Measurements from ENCODE around the gene DMRTC2.

DMRTC2 gene

DNA sequence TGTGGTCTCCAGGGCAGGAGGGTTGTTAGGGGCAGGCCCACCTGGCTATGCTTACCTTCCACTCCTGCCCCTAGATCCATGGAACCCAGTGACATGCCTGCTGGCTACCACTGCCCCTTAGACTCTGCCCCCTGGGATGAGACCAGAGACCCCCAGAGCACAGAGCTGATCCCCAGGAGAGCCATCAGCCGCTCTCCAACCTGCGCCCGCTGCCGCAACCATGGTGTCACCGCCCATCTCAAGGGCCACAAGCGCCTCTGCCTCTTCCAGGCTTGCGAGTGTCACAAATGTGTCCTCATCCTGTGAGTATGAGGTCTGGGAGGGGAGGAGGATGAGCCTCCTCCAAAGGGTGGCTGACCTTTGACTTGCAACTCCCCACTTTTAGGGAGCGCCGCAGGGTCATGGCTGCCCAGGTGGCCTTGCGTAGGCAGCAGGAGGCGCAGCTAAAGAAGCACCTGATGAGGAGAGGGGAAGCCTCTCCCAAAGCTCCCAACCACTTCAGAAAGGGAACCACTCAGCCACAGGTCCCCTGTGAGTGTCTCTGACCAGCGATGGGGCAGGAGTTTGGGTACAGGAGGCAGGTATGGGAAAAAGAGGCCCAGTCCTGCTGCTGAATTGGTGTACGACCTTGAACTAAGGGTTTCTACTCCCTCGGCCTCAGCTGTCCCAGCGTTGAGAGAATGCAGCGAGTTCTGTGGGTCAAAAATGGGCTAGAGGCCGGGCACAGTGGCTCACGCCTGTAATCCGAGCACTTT, 2.7 kb downstream of the DMRTC2 start:
- DNase-seq = no peak

DNA sequence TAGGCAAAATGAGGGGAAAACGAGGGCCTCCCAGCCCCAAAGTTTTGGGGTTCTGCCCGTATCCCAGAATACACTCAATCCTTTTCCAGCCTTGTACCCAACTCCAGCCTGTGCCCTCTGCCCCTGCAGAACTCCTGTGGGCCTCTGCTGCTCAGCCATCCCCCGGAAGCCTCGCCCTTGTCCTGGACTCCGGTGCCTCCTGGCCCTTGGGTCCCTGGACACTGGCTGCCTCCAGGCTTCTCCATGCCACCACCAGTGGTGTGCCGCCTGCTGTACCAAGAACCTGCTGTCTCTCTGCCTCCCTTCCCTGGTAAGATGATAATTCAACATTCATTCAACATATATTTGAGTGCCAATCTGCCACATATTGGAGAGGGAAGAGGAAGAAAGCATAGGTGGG, 3.8 kb downstream of the DMRTC2 start:
- DNase-seq = no peak

DNA sequence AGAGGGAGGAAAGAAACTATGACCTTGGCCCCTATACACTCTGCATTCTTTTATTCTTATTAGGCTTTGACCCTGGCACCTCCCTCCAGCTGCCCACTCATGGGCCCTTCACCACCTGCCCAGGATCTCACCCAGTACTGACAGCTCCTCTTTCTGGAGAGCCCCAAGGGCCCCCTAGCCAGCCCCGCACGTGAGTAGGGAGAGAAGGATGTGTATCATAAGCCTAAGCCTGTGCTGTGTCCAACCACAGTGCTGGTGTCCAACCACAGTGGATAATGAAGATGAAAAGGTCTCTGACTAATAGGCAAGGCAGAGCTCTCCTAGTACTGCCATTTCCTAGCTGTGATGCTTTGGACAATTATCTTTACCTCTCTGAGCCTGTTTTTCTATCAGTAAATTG, 4.2 kb downstream of the DMRTC2 start:
- no peak for DNase-seq

DNA sequence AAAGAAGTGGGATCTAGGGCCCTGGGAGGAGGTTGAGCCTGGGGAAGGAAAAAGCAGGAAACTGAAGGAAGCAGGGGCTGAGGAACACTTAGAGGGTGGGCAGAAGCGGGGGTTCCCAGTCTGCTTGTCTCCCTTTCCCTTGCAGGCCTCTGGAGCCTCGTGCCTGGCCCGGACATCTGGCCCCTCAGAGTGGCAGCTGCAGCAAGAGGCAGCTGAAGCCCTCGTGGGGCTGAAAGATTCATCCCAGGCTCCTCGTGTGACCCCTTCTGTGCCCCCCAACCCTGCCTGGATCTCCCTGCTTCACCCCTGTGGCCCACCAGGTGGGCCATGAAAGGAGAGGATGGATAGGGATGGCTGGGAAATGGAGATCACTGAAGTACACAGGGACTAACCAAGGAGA, 5.5 kb downstream of the DMRTC2 start:
- no peak for DNase-seq

DNA sequence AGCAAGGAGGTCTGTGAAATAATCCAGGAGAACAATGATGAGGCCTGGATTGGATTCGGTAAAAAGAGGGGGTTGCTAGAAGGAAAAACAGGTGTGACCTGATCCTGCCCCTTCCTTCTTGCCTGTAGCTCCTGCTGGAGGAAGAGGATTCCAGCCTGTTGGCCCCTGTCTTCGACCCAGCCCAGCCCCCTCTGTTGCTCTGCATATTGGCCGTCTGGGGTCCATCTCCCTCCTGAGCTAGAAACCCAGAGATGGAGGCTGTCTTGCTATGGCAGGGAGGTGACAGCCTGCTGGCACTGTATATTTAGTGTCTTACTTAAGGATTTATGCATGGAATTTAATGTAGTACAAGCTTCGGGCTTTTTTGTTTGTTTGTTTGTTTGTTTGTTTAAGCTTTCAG, 6.6 kb downstream of the DMRTC2 start:
- no peak for DNase-seq

DNA sequence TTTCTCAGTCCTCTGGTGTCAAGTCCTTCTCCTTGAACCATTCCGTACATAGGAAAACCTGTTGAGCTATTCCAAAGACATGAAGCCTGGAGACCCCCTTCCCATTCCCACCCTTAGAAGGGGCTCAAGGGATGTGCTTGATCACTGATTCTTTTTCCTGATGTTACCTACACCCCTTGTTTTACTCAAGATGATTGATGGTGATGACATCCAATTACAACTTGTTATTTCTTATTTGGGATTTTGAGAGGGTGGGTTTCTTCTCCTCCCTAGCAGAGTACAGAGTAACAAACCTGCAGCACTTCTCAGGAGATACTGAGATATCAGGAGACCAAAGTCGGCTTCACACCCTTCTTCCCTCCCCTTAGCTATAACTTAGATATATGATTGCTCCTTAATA, 8.5 kb downstream of the DMRTC2 start:
- DNase-seq = no peak

DNA sequence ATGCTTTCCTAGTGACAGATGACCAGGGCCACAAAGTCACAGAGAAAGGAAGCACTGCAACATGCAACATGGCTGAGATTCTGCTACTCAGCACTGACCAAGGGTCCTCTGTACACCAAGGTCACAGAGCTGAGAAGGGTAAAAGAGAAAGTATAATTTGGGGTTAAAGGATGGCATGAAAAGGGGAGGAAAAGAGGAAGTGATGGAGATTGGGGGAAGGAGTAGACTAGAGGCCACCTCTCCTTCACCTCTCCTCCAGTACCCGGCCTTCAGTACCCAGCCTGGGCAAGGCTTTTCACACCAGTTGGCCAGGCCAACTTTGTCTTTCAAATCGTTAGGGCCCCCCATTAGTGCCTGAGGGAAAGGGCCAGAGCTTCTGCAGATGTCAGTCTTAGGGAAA, 8.9 kb downstream of the DMRTC2 start:
- DNase-seq = no peak

DNA sequence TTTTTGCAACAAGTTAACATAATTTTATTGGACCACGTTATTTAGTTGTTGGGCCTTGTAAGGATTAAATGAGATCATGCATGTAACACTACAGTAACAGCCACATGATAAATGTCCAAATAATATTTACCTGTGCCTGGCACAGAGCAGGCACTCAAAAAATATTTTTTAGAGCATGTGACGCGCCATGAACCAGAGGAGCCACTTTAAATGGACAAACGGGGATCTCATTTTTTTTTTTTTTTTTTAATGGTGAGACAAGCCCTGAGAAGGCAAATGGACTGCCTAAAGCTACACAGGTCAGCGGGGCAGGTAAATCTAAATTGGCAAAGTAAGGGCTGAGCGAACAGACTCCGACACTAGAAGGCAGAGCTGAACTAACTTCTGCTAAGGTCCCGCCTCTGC, 14.4 kb downstream of the DMRTC2 start:
- DNase-seq = no peak

DNA sequence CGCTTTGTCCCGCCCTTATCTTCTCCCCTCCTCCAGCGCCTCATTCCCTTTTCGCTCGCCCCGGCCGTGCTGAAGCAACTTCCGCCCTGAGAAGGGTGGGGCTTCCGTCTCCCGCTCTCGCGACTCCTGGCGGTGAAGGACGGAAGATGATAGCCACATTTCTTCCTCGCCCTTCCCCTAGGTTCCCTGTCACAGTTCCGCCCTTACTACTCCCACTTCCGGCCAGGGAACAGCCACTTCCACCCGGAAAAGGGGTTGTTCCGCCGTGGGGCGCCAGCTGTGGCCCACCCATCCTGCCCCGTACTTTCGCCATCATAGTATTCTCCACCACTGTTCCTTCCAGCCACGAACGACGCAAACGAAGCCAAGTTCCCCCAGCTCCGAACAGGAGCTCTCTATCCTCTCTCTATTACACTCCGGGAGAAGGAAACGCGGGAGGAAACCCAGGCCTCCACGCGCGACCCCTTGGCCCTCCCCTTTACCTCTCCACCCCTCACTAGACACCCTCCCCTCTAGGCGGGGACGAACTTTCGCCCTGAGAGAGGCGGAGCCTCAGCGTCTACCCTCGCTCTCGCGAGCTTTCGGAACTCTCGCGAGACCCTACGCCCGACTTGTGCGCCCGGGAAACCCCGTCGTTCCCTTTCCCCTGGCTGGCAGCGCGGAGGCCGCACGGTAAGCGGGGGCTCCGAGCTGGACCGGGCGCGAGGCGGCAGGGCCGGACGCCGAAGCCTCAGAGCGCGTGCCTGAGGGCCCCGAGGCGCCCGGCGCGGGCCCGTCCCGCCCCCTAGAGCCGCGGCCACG, 15.0 kb downstream of the DMRTC2 start, which contains the start of gene RPS19:
Gene RPS19 (plus strand): TSS at position 638 of the 801 bp plus-strand sequence. CDS start 520 bp downstream, outside the sequence.
- DNase-seq = peak; percentile 94

DNA sequence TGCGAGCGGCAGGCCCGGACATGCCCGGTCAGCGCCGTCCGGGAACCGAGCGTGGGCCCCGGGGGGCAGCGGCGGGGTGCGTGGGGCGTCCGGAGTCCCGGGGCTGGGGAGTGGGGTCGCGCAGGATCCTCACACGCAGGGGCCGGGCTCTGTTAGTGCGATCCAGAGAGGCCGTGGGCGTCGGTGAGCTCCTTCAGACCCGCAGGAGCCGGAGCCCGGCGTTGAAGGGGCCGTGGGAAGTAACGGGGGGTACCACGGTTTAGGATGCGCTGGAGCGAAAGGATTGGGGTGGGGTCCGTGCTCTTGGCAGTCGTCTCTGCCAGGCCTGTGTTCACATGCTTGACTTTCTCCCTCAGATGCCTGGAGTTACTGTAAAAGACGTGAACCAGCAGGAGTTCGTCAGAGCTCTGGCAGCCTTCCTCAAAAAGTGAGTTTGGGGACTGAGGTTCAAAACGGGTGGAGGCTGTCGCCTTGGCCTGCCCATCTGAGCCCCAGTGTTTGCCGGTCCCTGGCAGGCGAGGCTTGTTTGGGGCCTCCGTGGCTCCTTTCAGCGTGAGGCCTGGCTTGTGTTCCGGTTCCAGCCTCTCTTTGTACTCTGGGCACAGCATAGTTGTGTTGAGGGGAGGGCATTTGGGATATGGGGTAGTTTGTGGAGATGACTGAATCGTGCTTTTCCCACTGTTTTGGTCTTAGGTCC, 15.7 kb downstream of the DMRTC2 start:
- no peak for DNase-seq

DNA sequence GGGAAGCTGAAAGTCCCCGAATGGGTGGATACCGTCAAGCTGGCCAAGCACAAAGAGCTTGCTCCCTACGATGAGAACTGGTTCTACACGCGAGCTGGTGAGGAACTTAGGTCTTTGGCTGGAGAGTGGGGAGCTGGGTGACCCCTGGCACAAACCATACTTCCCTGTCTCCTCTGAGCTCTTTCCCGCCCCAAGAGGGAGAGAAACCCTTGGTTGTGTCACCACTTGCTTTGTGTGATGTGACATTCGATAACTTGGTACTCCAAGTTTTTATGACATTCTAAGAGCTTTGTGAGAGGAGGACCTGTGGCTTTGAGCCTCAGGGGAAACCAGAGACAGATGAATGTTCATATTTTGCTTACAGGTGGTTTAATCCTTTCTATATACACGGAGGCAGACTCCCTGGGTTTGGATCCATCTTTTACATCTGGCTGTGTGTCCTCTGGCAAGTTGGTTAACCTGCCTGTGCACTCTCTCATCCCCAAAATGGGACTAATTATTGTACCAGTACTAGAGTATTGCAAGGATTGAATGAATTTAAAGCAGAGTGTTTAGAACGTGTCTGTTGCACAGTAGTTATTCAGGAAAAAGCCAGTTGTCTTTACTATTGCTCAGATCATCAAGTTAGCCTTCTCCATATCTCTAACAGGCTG, 16.4 kb downstream of the DMRTC2 start:
- DNase-seq = no peak

DNA sequence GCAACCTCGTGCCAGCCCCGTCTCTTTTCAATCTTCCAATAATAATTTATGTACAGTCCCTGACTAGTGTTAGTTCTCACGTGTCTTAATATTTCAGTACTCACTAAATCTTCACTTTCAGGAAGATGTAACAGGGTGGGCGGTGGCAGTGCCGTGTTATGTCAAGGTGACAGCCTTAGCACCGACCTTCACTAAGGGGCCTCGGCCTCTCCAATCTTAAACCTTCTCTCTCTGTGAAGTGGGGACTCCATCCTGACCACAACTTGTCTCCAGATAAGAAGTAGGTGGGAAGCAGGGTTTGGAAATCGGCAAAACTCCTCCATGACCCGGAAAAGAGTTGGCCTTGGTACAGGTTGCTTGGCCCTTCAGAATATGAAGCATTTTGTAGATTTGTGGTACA, 17.0 kb downstream of the DMRTC2 start:
- DNase-seq = no peak

DNA sequence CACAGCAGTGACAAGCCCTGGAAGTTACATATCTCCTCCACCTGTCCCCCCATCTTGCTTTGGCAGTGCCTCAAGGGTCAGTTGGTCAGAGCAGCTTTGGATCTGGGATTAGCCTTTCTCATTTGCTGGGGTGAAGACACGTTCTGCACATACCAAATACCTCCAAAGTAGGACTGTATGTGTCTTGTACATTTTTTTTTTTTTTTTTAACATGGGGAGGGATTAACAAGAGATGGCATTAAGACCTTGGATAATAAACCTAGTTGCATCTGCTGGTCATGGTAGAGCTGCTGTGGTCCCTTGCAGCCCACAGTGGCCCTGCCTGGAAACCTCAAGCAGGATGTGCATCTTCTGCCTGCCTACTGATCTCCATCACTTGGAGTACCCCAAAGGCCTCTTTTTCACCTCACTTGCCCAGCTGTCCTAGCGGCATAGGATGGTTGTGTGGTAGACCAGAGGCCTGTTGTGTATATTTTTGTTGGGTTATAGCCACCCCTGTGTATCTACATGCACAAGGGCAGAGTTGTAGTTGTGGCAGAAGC, 17.7 kb downstream of the DMRTC2 start:
- no peak for DNase-seq

DNA sequence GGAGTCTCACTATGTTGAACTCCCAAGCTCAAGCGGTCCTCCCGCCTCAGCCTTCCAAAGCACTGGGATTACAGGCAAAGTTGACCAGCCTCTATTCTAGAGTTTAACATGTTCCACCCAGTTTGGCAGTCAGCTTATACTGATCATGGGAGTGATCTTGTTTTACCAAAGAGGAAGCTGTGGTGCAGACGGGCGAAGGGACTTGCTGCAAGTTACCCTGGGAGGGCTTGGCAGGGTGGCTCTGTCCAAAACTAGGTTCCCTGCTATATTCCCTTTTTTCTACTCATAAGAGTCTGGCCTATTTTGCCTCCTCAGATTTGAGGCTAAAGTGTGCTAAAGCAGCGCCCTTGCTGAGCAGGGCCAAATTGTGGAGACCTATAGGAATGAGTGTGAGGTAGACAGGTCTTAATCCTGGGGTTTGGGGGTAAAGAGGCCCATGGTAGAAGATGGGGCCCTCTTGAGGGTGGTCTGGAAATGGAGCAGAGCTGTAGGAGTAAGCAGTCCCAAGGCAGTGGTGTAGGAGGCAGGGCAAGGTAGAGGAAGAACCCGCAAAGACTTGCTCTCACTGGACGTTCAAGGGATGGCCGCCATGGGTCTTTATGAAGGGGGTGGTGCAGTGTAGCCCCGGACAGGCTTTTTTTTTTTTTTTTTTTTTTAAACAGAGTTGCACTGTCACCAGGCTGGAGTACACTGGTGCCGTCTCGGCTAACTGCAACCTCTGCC, 18.5 kb downstream of the DMRTC2 start:
- no peak for DNase-seq

DNA sequence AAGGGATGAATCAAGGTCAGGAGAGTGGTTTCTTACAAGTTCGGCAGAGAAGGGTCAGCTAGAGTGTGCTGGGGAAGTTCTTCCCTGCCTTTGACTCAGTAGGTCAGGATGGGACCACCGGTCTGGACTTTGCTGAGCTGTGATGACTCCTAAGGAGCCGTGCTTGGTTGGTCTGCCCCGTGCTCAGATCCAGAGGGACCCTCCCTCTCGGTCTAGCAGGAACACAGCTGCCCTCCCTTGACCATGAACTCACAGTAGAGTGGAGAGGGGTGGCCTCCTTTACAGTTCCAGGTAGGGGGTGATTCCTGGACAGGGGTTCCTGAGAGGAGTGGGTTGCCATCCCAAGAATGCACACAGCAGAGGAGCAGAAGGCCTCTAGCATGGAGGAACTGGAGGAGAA, 19.5 kb downstream of the DMRTC2 start:
- DNase-seq = no peak

DNA sequence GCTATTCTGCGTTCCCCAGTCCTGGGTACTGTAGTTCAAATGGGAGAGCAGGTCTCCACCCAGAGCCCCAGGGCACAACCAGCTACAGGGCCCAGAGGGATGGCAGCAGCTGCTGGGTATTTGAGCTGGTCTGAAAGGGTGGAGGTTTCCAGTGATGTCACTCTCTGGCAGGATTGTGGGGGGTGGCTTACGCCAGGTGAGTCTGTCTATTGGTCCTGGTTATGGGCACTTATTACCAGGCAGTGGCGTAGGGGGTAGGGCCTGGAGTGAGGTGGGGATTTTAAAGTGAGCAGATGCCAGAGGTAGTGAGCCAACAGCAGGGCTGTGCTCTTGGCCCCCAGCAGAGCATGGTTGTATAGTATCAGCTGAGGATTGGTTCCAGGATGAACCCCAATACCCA, 21.4 kb downstream of the DMRTC2 start:
- DNase-seq = no peak

DNA sequence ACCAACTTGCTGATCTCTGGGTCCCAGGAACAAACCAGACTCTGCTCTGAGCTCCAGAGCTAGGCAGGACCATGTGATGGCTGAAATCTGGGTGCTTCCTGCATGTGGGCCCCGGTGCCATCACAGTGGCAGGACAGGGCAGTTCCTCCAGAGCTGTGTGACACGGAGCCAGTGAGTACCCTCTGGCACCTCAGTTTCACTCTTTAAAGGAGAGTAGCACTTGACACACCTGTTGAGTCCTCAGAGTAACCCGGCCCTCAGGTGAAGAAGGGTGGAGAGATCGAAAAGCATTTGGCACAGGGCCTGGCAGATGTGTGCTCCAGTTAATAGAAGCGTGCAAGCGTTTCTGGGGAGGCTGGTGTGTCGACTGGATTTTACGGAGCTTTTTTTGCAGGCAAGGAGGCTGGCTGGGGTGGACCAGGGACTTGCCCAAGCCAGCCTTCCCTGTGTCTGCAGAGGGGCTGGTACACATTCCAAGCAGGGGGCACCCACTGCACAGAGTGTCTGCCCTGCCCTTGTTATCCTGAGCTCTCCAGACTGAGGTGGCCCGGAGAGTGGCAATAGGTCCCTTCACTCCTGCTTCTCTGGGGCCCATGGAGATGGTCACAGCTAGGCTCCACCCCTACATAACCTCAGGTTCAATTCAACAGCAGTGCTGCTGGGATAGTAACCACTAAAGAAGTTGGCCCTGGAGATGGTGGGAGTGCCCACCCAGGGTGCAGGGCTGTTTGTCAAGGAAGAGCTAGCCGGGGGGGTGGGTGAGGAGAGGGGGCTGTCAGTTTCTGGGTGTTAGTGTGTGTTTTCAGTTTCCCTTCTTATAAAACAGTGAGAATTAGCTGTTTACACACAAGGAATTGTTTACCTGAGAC, 23.5 kb downstream of the DMRTC2 start:
- DNase-seq = no peak

DNA sequence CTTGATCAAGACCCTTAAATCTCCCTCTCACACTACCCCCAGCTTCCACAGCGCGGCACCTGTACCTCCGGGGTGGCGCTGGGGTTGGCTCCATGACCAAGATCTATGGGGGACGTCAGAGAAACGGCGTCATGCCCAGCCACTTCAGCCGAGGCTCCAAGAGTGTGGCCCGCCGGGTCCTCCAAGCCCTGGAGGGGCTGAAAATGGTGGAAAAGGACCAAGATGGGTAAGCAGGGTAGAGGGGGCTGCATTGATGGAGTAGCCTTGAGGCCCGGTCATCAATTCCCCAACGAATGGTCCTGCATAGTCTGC, 24.1 kb downstream of the DMRTC2 start:
- DNase-seq = no peak

DNA sequence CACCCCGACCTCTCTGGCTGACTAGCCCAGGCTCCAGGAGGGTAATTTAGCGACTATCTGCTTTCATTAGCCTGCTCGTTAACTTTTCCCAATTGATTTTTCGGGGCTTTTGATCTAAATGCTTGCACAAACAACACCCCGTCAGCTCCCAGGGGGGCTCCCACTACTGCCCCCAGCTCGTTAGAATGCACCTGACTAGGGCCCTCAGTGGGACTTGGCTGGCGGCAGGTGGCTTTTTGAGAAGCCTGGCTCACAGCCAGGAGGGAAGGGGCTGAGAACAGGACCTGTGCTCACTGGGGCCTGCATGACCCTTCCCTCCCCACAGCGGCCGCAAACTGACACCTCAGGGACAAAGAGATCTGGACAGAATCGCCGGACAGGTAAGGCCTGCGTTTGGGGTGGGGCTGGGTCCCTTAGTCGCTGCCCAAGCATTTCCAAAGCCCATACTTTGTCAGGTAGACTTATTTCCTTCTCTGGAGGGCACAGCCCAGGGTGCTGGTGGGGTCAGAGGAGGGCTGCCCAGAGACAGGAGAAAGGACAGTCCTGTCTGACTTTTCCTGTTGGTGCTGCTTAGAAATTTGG, 24.6 kb downstream of the DMRTC2 start:
- DNase-seq = no peak

DNA sequence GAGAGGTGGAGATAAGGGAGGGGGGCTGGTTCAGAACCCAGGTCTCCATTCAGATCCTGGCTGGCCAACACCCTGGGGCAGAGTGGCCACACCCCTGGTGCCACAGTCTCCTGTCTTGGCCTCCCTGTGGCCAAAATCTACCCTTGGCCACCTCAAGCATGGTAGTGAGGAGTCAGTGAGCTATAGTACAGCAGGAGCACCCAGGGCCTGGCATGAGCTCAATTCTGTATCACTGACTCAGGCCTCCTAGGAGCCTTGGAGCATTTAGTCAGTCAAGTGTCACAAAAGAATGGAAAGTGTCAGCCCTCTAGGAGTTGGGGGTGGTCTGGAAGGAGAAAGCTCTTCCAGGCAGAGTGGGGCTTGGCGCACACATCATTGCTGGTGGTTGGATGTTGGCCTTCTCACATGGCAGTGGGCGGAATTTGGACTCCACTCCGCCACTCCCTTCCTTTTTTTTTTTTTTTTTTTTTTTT, 25.6 kb downstream of the DMRTC2 start:
- DNase-seq = no peak

Data from T1000 (cell line).